Kidney tubule cell (primary cell): Measurements from ENCODE around the gene NPIPB4.
"Not testable (repeated sequence)": the region's sequence is repeated elsewhere in the genome, so short reads cannot be mapped to it uniquely, and the experiment has no call there.

Experiments
- DNase-seq: peaks from one replicate; pipeline ENCODE4 v3.0.0-alpha.2; 2018; ENCODE audit warnings: low spot score

Gene NPIPB4

DNA sequence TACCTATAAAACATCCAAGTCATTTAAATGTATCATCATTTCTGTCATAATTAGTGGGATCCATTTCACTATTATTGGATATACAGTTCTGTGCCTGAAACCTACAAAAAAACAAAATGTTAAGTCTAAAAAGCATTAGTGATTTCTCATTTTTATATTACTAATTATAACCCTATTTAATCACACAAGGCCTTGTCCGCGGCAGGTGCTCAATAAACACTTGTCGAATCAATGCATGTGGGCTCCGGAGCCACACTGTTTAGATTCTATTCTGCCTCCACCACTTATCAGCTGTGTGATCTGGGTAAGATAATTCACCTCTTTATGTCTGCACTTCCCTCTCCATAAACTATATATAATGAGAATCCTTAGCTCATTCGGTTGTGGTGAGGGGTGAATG lies at the start of gene NPIPB4:
Gene NPIPB4, minus strand, starts transcription at position 101 of the 400 bp plus-strand sequence. CDS start 378 bp downstream, outside the sequence.
- not testable (repeated sequence) for DNase-seq

DNA sequence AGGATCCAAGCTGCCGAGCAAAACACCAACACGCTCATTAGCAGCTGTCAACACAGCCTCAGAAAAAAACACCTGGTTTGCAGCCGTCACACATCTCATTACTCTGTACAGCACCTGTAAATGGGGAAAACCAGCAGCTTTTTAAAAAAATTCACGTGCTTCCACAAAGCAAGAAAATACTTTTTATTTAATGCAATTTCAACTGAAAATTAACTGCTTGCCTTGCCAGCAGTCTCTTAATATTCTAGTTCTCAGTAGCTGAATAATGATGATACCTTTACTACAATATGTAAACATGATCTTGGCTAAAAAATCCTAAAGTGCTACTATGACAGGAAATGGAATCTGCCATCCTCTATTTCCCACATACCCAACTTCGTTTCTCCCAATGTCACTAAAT lies 41.4 kb upstream of the NPIPB4 start:
- not testable (repeated sequence) for DNase-seq

DNA sequence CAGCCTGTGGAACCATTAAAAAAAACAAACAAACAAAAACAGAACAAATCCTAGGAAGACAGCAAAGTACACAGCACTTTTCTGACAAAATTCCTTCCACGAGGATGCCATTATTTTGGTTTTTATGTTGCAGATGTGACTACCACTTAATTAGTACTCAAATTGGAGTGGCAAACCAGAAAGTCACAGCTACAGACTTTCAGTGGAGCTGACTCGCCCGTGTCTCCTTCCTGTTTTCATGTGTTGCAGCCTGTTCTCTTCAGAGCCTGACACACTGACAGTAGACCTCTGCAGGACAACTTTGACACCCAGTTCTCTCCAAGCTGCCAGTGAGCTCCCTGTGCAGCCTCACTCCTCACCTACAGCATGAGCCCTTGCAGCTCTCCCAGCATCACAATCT lies 24.4 kb upstream of the NPIPB4 start:
- not testable (repeated sequence) for DNase-seq

DNA sequence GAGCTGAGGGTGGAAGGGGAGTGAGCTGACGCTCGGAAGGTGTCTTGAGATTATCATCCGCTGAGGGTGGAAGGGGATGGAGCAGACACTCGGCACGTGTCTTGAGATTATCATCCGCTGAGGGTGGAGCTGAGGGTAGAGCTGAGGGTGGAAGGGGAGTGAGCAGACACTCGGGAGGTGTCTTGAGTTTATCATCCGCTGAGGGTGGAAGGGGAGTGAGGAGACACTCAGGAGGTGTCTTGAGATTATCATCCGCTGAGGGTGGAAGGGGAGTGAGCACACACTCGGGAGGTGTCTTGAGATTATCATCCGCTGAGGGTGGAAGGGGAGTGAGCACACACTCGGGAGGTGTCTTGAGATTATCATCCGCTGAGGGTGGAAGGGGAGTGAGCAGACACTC lies 20.4 kb downstream of the NPIPB4 start:
- DNase-seq: not testable (repeated sequence)

DNA sequence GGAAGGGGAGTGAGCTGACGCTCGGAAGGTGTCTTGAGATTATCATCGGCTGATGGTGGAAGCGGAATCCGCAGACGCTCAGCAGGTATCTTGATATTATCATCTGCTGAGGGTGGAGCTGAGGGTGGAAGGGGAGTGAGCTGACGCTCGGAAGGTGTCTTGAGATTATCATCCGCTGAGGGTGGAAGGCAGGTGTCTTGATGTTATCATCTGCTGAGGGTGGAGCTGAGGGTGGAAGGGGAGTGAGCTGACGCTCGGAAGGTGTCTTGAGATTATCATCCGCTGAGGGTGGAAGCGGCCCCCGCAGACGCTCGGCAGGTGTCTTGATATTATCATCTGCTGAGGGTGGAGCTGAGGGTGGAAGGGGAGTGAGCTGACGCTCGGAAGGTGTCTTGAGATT lies 21.2 kb downstream of the NPIPB4 start:
- not testable (repeated sequence) for DNase-seq

DNA sequence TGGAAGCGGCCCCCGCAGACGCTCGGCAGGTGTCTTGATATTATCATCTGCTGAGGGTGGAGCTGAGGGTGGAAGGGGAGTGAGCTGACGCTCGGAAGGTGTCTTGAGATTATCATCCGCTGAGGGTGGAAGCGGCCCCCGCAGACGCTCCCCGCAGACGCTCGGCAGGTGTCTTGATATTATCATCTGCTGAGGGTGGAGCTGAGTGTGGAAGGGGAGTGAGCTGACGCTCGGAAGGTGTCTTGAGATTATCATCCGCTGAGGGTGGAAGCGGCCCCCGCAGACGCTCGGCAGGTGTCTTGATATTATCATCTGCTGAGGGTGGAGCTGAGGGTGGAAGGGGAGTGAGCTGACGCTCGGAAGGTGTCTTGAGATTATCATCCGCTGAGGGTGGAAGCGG lies 21.8 kb downstream of the NPIPB4 start:
- DNase-seq: not testable (repeated sequence)

DNA sequence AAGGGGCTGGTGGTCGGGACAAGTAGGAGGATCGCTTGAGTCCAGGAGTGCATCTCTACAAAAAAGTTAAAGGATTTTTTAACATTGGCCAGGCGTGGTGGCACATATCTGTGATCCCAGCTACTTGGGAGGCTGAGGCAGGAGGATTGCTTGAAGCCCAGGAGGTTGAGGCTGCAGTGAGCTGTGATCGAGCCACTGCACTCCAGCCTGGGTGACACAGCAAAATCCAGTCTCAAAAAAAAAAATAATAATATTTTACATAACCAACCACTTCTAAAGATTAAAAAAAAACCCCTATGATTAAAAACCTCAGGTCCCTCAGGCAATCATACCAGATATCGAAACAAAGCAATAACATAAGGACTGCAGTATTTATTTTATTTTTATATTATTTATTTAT lies 23.3 kb downstream of the NPIPB4 start:
- not testable (repeated sequence) for DNase-seq

DNA sequence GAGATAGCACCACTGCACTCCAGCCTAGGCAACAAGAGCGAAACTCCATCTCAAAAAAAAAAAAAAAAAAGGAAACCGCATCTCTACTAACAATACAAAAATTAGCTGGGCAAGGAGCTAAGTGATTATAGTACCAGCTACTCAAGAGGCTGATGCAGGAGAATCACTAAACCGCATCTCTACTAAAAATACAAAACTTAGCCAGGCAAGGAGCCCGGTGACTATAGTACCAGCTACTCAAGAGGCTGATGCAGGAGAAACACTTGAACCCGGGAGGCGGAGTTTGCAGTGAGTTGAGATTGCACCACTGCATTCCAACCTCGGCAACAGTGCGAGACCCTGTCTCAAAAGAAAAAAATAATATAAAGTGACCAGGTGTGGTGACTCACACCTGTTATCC lies 27.6 kb downstream of the NPIPB4 start:
- not testable (repeated sequence) for DNase-seq

DNA sequence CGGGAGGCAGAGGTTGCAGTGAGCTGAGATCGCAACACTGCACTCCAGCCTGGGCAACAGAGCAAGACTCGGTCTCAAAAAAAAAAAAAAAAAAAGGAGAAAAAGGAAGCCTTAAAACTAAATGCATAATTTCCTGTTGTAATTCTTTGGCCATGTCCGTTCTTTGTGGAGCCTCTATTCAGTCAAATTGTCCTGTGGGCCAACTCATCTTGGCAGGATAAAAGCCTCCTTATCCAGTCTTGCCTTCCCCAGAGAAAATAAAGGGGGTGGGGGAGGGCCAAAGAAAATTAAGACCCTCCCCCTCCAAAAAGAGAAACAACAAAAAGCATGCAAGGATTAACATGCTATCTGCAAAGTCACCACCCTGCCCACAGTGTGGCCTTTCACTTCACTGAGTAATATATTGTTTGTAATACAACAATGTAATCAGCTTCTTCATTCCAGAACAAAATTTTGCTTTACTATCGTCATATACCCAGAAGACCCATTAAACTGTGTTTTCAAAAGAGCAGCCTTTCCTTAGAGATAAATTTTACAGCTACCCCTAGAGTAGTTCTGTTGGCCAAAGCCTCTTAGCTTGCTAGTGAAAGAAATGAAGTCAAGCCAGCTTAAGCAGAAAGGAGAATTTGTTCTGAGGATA lies 31.4 kb downstream of the NPIPB4 start:
- not testable (repeated sequence) for DNase-seq

DNA sequence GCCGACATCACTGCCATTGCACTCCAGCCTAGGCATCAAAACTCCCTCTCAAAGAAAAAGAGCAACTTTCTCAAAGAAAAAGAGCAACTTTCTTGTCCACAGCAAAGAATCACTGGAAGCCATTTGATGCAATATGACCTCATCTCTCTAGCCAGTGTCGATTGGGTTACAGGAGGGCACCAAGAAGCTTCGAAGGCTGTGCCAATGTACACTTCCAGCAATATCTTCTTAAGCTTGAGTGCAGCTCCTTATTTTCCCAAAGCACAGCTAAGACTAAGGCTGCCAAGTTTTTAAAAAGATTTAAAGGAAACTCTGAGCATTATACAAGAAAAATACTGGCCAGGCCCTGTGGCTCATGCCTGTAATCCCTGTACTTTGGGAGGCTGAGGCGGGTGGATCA lies 32.0 kb downstream of the NPIPB4 start:
- not testable (repeated sequence) for DNase-seq

DNA sequence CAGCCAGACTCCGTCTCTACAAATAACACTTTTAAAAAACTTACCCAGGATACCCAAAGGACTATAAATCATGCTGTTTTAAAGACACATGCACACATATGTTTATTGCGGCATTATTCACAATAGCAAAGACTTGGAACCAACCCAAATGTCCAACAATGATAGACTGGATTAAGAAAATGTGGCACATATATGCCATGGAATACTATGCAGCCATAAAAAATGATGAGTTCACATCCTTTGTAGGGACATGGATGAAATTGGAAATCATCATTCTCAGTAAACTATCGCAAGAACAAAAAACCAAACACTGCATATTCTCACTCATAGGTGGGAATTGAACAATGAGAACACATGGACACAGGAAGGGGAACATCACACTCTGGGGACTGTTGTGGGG lies 34.3 kb downstream of the NPIPB4 start:
- DNase-seq: not testable (repeated sequence)

DNA sequence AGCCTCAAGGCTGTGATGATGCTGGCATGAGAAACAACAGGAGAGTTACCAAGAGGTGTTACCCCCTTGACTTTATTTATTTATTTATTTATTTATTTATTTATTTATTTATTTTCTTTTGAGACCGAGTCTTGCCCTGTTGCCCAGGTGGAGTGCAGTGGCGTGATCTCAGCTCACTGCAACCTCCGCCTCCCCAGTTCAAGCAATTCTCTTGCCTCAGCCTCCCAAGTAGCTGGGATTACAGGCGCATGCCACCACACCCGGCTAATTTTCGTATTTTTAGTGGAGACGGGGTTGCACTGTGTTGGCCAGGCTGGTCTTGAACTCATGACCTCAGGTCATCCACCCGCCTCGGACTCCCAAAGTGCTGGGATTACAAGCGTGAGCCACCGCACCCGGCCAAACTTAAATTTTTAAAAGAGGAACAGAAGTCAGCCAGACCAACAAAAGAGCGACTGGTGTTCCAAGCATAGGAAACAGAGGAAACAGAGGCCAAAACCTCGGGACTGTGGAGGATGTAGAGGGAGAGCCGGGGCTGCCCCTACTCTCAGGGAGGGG lies 36.6 kb downstream of the NPIPB4 start:
- not testable (repeated sequence) for DNase-seq

DNA sequence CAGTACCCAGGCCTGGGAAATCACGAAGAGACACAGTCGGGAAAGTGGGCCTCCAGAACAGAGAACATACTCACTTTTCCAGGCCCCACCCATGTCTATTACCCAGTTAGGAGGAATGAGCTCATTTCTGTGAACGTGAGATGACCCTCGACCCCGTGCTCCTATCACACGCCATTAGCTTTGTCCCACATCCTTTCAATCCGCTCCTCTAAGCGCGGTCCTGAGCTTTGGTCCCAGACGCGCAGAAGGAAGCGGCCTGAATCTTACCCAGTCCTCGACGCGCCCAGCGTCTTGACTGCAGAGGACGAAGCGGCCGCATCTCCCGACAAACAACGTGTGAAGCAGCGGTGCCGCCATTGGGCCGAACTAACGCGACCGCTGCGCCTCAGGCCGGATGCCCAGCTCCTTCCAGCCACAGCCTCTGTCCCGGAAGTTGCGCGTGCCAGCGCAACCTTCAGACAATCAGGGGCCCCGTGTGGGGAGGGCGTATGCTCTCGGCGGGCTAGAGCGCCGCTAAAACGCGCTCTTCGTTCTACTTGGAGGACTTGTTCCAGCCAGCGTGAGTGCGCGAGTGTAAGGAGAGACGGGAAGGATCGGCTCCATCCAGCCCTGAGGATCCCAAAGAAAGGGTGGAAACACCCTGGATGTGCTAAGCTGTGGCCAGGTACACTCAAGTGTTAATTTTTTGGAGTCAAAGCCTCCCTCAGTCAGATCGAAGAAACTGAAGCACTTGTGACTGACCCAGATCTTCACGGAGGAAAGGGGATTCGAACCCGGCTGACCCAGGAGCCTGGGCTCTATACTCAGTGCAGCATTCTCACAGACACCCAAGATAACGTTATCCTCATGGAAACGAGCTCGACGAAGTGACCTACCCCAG lies 37.3 kb downstream of the NPIPB4 start:
- DNase-seq: peak; percentile 69

DNA sequence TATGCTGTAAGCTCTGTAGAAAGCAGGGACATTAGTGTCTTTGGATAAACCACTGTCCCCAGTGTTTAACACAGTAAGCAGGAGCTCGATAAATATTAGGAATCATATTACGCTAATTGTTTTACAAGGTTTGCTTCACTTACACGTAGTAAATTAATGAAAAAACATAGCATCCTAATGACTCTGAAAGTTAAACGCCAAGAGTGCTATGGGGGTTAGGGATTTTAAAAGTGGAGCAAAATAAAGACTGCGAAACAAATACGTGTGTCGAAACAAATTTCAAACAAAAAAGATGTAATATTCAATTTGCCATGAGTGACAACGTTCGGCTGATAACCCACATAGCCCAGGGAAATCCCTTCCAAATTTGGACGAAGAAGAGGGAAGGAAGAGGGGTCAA lies 37.9 kb downstream of the NPIPB4 start:
- not testable (repeated sequence) for DNase-seq

DNA sequence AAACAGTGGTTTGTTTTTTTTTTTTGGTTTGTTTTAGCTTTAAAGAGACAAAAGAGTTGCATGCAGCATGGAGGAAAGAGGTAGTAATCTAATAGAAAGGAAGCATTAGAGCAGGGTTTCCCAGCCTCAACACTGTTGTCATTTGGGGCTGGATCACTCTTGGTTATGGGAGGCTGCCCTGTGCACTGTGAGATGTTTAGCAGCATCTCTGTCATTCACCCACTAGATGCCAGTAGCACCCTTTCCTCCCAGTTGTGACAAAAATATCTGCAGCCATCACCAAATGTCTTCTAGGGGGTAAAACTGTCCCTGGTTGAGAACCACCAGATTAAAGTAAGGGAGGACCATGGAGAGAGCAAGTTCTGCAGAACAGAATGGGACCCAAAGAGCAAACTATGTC lies 40.5 kb downstream of the NPIPB4 start:
- not testable (repeated sequence) for DNase-seq

DNA sequence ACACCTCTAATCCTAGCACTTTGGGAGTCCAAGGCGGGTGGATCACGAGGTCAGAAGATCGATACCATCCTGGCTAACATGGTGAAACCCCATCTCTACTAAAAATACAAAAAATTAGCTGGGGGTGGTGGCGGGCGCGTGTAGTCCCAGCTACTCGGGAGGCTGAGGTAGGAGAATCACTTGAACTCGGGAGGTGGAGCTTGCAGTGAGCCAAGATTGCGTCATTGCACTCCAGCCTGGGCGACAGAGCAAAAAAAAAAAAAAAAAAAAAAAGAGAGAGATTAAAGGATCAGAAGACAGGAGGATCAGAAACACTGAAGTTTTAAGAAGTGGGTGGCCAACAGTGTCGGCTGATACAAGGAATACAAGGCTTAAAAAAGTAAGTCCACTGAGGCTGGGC lies 41.9 kb downstream of the NPIPB4 start:
- DNase-seq: not testable (repeated sequence)

DNA sequence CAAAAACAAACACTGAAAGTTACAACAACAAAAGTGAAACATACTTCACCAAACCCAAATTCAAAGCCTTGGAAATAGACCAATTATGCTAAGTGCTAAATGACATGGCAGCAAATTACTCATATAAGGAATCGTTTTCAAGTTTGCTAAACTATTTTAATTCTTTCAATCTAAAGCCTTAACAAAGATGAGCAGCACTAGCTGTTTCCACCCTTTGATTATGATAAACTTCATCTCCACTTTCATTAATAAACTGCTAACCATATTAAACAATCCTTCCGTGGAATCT lies 55.2 kb downstream of the NPIPB4 start:
- not testable (repeated sequence) for DNase-seq

DNA sequence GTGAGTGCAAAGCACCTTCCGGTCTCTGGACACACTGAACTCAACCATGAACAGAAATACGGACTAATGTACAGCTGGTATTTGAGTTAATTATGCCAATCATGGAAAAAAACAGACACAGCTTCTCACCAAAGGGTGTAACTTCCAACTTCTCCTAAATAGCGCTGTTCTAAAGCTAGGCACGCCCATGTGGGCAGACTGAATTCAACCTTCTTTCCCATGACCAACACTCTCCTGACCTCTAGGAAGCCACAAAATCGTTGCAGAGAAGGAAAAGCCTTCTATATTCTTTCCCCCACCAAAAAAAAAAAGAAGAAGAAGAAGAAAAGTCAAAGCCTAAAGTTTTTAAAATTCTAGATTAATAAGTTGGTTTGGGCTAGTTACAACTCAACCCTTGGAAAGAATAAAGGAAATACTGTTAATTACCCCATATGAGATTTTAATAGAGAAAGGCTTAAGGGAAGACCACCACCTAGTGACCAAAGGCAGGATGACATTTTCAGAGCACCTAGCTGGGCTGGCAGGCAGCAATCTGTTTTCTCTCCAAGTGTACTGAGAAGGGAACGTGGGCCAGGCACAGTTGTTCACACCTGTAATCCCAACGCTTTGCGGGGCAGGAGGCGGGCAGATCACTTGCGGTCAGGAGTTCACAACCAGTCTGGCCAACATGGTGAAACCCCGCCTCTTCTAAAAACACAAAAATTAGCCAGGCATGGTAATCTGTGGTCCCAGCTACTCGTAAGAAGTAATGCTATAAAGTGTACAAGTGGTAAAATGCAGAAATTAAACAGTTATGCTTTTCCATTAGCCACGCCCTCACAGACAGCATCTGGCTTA lies 55.8 kb downstream of the NPIPB4 start:
- peak; percentile 43 for DNase-seq

DNA sequence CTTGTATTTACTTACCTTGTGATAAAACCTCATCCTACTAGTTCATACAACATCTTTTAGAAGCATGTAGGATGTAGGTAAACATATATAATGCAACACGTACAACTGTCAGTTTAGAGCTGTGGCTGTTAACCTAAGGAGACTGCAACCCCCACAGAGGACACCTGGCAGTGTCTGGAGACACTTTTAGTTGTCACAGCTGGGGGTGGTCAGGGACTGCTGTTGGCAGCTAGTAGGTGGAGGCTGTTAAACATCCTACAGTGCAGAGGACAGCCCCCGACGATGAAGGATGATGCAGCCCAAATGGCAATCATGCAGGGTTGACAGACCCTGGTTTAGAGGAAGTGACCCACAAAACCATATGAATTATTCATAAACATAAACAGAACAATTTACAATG lies 59.0 kb downstream of the NPIPB4 start:
- not testable (repeated sequence) for DNase-seq

DNA sequence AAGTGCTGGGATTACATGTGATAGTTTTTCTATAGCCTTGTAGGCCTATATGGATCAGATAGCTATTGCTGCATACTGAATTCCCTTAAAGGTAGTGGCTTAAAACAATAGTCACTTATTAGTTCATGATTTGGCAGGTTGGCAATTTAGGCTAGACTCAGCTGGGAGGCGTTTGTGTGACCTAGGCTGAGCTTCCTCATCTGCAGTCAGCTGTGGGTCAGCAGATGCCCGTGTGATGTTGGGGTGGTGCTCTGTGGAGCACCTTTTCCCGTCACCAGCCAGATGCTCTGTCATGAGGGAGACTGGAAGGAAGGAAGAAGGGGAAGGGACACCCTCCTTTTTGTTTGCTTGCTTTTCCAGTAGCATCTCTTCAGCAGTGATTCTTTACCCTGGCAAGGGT lies 64.2 kb downstream of the NPIPB4 start:
- DNase-seq: not testable (repeated sequence)

DNA sequence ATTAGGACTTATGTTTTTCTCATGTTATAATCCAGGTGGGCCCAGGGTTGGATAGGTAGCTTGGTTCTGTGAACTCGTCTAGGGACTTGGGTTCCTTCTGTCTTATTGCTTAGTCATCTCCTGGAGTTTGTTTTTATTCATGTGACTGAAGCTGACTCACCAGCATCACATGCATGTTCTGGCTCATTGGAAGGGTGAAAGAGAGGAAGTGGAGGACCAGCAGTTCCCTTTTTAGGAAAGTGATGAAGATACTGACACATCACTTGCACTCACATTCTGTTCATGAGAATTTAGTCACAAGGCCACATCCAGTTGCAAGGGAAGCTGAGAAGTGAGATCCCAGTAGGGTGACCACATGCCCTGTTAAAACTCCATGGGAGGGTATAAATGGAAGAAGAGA lies 67.0 kb downstream of the NPIPB4 start:
- DNase-seq: not testable (repeated sequence)
